DND-41 (cell line): ENCODE data around the gene SH3RF3.

ENCODE experiments used
- EZH2 ChIP-seq: IDR thresholded peaks from 3 replicates; pipeline ENCODE4 v1.6.1; 2012; ENCODE audit warnings: borderline replicate concordance, low read depth, mild to moderate bottlenecking, moderate library complexity, low read length, inconsistent platforms; ENCODE audit not compliant: severe bottlenecking
- TF ChIP-seq, protein P1 (sequence below): IDR thresholded peaks from 2 replicates; pipeline ENCODE4 v1.5.1; 2012; ENCODE audit warnings: borderline replicate concordance, low read length, moderate library complexity, mild to moderate bottlenecking; ENCODE audit not compliant: poor library complexity, severe bottlenecking; ENCODE audit errors: extremely low read depth

DNA sequence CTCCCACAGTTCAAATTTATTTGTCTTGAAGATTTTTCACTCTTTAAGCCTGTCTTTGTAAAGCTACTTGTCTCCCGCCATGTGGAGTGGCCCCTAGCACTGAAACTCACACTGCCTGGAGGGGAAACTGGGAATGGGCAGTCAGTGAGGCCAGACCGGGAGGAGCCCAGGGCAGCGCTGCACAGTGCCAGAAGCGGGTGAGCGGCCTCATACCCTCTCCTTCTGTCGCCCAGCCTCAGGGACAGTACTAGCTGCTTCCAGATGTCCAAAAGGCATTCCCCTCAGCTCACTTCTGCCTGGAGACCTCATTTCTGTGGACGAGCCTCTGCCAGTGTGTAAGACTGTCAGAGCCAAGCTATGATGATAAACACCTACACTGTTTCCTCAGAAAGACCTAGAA, 404.8 kb downstream of the SH3RF3 start:
- TF ChIP-seq EZH2 = no peak
- TF ChIP-seq, protein P1, sequence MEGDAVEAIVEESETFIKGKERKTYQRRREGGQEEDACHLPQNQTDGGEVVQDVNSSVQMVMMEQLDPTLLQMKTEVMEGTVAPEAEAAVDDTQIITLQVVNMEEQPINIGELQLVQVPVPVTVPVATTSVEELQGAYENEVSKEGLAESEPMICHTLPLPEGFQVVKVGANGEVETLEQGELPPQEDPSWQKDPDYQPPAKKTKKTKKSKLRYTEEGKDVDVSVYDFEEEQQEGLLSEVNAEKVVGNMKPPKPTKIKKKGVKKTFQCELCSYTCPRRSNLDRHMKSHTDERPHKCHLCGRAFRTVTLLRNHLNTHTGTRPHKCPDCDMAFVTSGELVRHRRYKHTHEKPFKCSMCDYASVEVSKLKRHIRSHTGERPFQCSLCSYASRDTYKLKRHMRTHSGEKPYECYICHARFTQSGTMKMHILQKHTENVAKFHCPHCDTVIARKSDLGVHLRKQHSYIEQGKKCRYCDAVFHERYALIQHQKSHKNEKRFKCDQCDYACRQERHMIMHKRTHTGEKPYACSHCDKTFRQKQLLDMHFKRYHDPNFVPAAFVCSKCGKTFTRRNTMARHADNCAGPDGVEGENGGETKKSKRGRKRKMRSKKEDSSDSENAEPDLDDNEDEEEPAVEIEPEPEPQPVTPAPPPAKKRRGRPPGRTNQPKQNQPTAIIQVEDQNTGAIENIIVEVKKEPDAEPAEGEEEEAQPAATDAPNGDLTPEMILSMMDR = no peak
